K562 (cell line): ENCODE data around the gene SNRPA. TPM values are rescaled to one million over a fixed set of nuclear protein-coding genes. Genes with fewer than 3 reads are reported as not detected.

Experiments
- ASH1L ChIP-seq: fragments of 450-650 bp; IDR thresholded peaks from 2 replicates; pipeline ENCODE4 v1.6.1; 2018; ENCODE audit warnings: borderline replicate concordance, mild to moderate bottlenecking, low read depth; ENCODE audit not compliant: partially characterized antibody
- ETV6 ChIP-seq, 3 experiments: fragments of 150-350 bp in 1 of 3; sonication (generic) in 1 of 3; formaldehyde crosslinking in 1 of 3; IDR thresholded peaks; 2 replicates each; pipeline versions ENCODE4 v1.6.1 to v1.8.0; 2014 to 2022; ENCODE audit warnings: borderline replicate concordance in 2 of 3, low read depth in 2 of 3, antibody characterized with exemption in 1 of 3, low read length in 1 of 3, mild to moderate bottlenecking in 1 of 3, missing genetic modification reagents in 1 of 3
- FOS ChIP-seq: IDR thresholded peaks from 3 replicates; pipeline ENCODE4 v1.6.1; 2011; ENCODE audit not compliant: insufficient read length; ENCODE audit errors: extremely low read depth
- HEY1 ChIP-seq: fragments of 250-450 bp; sonication (Bioruptor Pico); IDR thresholded peaks from 2 replicates; pipeline ENCODE4 v1.5.0; 2020; ENCODE audit warnings: mild to moderate bottlenecking, moderate library complexity, borderline replicate concordance
- KAT8 ChIP-seq: fragments of 450-650 bp; IDR thresholded peaks from 2 replicates; pipeline ENCODE4 v1.6.1; 2016; ENCODE audit warnings: low read depth, mild to moderate bottlenecking
- NBN ChIP-seq: fragments of 450-650 bp; IDR thresholded peaks from 2 replicates; pipeline ENCODE4 v1.6.1; 2016; ENCODE audit warnings: low read depth, mild to moderate bottlenecking
- RUNX1 ChIP-seq: sonication (generic); IDR thresholded peaks from 2 replicates; pipeline ENCODE4 v1.6.1; 2016; ENCODE audit warnings: antibody characterized with exemption, low read depth
- SLC30A9 ChIP-seq: fragments of 250-450 bp; sonication (Bioruptor Pico); IDR thresholded peaks from 2 replicates; pipeline ENCODE4 v1.8.0; 2022; ENCODE audit warnings: mild to moderate bottlenecking, moderate library complexity
- TEAD1 ChIP-seq, 2 experiments: fragments of 450-650 bp in 1 of 2; sonication (generic) in 1 of 2; formaldehyde crosslinking; IDR thresholded peaks; 2 replicates each; pipeline versions ENCODE4 v1.4.0 to v1.8.0; 2020 to 2022; ENCODE audit warnings: mild to moderate bottlenecking in 2 of 2, missing genetic modification reagents in 1 of 2
- ZNF280A ChIP-seq: fragments of 450-650 bp; IDR thresholded peaks from 2 replicates; pipeline ENCODE4 v1.6.1; 2018; ENCODE audit warnings: mild to moderate bottlenecking, low read depth; ENCODE audit not compliant: partially characterized antibody
- ZNF354B ChIP-seq: fragments of 250-450 bp; sonication (Bioruptor Pico); IDR thresholded peaks from 2 replicates; pipeline ENCODE4 v1.4.0; 2020
- ZNF384 ChIP-seq: IDR thresholded peaks from 2 replicates; pipeline ENCODE4 v1.6.1; 2012; ENCODE audit warnings: low read depth, low read length, improper control_type of control experiment
- ZNF41 ChIP-seq: fragments of 250-450 bp; sonication (Bioruptor Pico); conservative IDR thresholded peaks from 2 replicates; pipeline ENCODE4 v1.4.0; 2020; ENCODE audit warnings: mild to moderate bottlenecking
- polyA plus RNA-seq, 8 experiments: library from polyadenylated mRNA; depleted of rRNA in 4 of 8; stranded (reverse) in 5 of 8; unstranded in 3 of 8; fragments of >200 nt; fragmentation: Nextera tagmentation in 2 of 8; fragmentation: Illumina TruSeq in 1 of 8; extraction: Ambion mirVana in 2 of 8; extraction: Trizol in 1 of 8; gene quantifications; 2 replicates each; pipeline versions ENCODE4 v1.2.1 to v1.2.3, GENCODE V29; 2011 to 2014; ENCODE audit warnings: inconsistent platforms in 1 of 8, missing spikeins in 1 of 8
- total RNA-seq, 7 experiments: library from RNA; depleted of rRNA in 6 of 7; stranded (reverse); fragments of >200 nt in 6 of 7; fragmentation: Illumina TruSeq in 2 of 7; extraction: Trizol in 2 of 7; gene quantifications; 2 replicates each; pipeline versions ENCODE4 v1.2.1 to v1.2.3, GENCODE V29; 2011 to 2021; ENCODE audit warnings: low replicate concordance in 1 of 7
- TF ChIP-seq, protein P1 (sequence below), 2 experiments: fragments of 450-650 bp; formaldehyde crosslinking in 1 of 2; IDR thresholded peaks; 2 replicates each; pipeline versions ENCODE4 v1.4.0 to v1.6.1; 2014 to 2020; ENCODE audit warnings: mild to moderate bottlenecking in 2 of 2, borderline replicate concordance in 1 of 2, low read depth in 1 of 2
- TF ChIP-seq, protein P2 (sequence below): sonication (generic); formaldehyde crosslinking; IDR thresholded peaks from 2 replicates; pipeline ENCODE4 v1.8.0; 2022; ENCODE audit warnings: mild to moderate bottlenecking, missing genetic modification reagents

SNRPA gene
- total and polyA plus RNA-seq, 9 of the 15 experiments (the other 6 are each of a cell fraction or from before 2014, with no cell fraction given): 16.3 to 311 (median 193) TPM

- TF ChIP-seq, protein P1, sequence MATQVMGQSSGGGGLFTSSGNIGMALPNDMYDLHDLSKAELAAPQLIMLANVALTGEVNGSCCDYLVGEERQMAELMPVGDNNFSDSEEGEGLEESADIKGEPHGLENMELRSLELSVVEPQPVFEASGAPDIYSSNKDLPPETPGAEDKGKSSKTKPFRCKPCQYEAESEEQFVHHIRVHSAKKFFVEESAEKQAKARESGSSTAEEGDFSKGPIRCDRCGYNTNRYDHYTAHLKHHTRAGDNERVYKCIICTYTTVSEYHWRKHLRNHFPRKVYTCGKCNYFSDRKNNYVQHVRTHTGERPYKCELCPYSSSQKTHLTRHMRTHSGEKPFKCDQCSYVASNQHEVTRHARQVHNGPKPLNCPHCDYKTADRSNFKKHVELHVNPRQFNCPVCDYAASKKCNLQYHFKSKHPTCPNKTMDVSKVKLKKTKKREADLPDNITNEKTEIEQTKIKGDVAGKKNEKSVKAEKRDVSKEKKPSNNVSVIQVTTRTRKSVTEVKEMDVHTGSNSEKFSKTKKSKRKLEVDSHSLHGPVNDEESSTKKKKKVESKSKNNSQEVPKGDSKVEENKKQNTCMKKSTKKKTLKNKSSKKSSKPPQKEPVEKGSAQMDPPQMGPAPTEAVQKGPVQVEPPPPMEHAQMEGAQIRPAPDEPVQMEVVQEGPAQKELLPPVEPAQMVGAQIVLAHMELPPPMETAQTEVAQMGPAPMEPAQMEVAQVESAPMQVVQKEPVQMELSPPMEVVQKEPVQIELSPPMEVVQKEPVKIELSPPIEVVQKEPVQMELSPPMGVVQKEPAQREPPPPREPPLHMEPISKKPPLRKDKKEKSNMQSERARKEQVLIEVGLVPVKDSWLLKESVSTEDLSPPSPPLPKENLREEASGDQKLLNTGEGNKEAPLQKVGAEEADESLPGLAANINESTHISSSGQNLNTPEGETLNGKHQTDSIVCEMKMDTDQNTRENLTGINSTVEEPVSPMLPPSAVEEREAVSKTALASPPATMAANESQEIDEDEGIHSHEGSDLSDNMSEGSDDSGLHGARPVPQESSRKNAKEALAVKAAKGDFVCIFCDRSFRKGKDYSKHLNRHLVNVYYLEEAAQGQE (IDR thresholded peaks at IDR 0.05; ENCODE audit: borderline replicate concordance): no peak
- TF ChIP-seq, protein P1 (CRISPR knock-in tag; IDR thresholded peaks at IDR 0.05; ENCODE audit: low read depth): no peak
- TF ChIP-seq ZNF354B (CRISPR knock-in tag) (no peak), ASH1L (no peak), ZNF384 (no peak), SLC30A9 (CRISPR knock-in tag) (no peak), TEAD1 (CRISPR knock-in tag; IDR thresholded peaks at IDR 0.05) (no peak), ZNF41 (CRISPR knock-in tag) (no peak), FOS (no peak), ETV6 (IDR thresholded peaks at IDR 0.05; ENCODE audit: borderline replicate concordance in 1 of 2, low read depth in 2 of 2, low read length in 1 of 2) (no peak), ETV6 (CRISPR knock-in tag; IDR thresholded peaks at IDR 0.05; ENCODE audit: borderline replicate concordance) (no peak), KAT8 (no peak), NBN (peak; percentile 77; the same call in 1 of the 2 replicates), HEY1 (CRISPR knock-in tag) (no peak), RUNX1 (no peak), ZNF280A (no peak)
- TF ChIP-seq, protein P2, sequence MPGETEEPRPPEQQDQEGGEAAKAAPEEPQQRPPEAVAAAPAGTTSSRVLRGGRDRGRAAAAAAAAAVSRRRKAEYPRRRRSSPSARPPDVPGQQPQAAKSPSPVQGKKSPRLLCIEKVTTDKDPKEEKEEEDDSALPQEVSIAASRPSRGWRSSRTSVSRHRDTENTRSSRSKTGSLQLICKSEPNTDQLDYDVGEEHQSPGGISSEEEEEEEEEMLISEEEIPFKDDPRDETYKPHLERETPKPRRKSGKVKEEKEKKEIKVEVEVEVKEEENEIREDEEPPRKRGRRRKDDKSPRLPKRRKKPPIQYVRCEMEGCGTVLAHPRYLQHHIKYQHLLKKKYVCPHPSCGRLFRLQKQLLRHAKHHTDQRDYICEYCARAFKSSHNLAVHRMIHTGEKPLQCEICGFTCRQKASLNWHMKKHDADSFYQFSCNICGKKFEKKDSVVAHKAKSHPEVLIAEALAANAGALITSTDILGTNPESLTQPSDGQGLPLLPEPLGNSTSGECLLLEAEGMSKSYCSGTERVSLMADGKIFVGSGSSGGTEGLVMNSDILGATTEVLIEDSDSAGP (CRISPR knock-in tag): 0 out of 2 replicates have a peak, but pooled peaks have one; percentile 30
These were observed 34.3 kb upstream of the SNRPA start, which contains the start of the genes COQ8B and ITPKC (continued) for GRCh38 chr19:40716482-40717324.
